Measurements from ENCODE around the gene TTR.

TTR gene

DNA sequence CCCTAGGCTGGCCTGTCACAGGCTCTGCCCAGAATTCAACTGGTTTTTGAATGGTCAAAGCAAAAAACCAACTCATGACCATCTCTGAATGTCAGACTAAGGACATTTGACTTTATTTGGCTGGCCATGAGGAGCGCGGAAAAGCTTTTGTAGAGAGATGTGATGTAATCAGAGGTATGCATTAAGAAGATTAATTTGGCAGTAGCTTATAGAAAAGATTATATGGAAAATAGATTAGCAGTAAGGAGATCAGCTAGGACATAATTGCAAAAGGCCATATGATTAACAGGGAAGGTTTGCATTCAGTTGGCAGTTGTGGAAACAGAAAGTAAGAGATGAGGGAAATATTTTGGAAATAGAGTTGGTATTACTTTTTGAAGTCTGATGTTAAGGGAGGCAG lies 12.3 kb upstream of the TTR start:
- no peak for DNase-seq (ENCODE audit: low read depth)

DNA sequence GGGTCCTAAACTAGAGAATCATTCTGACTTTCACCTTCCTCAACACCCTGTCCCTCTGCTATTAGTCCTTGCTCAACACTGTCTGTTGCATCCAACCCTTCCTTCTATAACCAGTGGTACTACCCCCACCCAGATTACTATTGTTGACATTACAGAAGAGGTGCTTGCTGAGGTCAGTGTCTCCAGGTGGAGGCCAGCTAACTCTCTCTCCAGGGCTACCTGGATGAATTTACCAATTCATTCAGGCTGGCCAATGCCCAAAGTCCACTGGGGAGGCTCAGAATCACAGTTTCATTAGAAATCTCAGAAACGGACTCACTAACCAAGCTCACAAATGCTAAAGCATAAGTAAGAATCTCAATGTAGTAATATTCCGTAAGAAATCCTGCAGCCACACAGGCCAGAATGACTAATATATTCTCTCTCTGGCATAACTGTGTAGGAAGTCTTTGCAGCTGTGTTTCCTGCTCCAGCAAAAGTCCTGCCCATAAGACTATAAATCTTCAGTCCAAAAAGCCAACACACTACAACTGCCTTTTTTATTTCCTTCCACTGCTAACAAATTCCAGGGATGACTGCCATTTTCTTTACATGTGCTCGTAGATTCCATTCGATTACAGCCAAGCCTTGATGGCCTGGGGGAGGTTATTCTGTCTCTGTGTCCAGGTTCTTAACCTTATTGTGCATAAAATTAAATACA lies 10.0 kb upstream of the TTR start:
- no peak for DNase-seq (ENCODE audit: low read depth)

DNA sequence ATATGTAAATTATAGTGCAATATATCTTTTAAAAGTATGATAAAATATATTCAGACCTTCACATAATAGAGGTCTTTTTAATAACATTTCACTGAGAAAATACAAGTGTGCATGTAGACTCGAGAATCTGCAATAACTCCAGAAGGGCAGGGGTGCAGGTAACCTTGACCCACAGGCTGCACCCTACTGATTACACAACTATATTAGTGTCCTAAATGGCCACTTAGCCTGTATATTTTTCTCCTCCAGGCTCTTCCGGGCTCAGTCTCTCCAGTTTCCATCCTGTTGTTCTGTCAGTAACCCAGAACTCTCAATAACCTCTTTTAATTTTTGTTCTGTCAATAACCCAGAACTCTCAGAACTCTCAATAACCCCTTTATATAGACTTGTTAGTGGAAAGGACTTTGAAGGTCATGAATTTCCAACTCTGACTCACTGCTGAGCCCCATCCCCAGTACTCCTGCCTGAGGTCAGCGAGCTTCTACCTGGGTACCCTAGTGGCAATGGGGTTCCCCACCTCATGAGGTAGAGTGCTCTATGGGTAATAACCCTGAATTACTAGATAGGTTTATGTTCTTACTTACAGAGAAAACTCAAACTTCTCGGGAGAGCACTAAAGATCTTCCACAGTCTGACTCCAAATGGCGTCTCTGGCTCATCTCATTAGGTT lies 8.4 kb upstream of the TTR start:
- no peak for DNase-seq (ENCODE audit: low read depth)

DNA sequence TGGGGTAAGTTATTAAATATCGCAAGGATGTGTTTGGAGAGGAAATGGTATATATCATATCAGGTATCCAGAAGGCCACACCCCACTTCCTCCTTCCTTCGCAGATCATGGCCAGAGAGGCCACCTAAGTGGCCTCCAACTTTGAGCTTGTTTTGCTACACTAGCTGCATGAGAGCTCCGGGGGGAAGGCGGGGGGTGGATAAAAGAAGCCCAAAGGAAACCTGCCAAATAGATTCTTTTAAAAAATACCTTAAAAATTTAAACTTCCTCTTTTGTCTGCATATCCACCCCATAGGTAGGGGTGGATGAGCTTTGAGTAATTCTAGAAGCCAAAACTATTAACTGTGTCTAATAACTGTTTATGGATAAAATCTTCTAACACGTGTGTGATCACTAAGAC lies 5.7 kb upstream of the TTR start:
- DNase-seq (ENCODE audit: low read depth) = no peak

DNA sequence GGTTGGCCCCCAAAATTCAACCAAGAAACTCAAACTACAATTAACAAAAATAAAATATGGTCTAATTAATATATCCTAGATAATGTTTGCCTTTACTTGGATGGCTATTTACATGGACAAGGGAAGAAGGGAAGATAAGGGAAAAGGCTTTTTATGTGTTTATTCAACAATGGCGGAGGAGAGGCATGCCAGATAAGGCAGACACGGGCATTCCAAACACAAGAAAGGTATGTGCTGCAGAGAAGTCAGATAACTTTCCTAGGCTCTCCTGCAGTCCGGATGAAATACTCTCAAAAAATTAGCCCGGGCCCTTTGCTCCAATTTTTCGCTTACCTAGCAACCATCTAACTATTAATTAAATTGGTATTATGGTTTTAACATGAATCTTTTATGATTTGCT lies 5.1 kb upstream of the TTR start:
- DNase-seq (ENCODE audit: low read depth) = no peak

DNA sequence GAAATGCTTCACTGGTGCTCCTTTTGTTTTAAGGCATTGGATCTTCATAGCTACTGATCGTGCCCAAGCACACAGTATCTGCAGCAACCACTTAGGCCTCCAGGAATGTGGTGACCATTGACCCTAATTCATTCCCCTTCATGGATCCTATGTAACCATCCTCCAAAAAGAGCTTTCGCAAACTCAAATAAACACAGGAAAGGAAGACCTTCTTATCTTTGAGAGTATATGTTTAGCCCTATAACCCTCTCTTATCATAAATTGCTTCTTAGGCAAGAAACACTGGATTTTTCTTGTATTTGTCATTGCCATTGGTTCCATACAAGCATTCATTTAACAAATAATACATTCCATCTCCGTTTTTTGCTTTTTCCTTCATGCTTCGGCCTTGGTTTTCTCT lies 4.1 kb upstream of the TTR start:
- DNase-seq (ENCODE audit: low read depth) = no peak

DNA sequence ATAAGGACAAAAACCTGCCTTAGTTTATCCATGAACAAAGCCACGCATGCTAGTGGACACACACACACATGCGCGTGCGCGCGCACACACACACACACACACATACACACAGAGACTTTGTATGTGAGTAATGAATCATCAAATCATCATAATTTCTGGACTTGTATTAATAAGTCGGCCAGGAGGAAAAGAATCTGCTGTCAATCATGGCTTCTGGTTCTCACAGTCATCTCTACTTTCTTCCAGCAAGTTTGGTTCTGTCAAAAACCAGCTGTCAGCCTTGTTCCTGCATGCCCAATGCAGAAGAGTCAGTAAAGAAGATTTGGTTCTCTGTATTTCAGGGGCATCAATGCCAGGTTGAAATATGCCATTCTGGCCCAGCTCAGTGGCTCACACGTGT lies 1.1 kb upstream of the TTR start:
- no peak for DNase-seq (ENCODE audit: low read depth)

DNA sequence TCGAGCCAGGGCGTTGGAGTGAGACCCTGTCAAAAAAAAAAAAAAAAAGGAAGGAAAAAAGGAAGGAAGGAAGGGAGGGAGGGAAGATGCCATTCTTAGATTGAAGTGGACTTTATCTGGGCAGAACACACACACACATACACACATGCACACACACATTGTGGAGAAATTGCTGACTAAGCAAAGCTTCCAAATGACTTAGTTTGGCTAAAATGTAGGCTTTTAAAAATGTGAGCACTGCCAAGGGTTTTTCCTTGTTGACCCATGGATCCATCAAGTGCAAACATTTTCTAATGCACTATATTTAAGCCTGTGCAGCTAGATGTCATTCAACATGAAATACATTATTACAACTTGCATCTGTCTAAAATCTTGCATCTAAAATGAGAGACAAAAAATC lies 564 bp upstream of the TTR start:
- DNase-seq (ENCODE audit: low read depth) = no peak

DNA sequence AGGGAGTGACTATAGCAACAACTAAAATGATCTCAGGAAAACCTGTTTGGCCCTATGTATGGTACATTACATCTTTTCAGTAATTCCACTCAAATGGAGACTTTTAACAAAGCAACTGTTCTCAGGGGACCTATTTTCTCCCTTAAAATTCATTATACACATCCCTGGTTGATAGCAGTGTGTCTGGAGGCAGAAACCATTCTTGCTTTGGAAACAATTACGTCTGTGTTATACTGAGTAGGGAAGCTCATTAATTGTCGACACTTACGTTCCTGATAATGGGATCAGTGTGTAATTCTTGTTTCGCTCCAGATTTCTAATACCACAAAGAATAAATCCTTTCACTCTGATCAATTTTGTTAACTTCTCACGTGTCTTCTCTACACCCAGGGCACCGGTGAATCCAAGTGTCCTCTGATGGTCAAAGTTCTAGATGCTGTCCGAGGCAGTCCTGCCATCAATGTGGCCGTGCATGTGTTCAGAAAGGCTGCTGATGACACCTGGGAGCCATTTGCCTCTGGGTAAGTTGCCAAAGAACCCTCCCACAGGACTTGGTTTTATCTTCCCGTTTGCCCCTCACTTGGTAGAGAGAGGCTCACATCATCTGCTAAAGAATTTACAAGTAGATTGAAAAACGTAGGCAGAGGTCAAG lies 955 bp downstream of the TTR start:
- DNase-seq (ENCODE audit: low read depth) = no peak

DNA sequence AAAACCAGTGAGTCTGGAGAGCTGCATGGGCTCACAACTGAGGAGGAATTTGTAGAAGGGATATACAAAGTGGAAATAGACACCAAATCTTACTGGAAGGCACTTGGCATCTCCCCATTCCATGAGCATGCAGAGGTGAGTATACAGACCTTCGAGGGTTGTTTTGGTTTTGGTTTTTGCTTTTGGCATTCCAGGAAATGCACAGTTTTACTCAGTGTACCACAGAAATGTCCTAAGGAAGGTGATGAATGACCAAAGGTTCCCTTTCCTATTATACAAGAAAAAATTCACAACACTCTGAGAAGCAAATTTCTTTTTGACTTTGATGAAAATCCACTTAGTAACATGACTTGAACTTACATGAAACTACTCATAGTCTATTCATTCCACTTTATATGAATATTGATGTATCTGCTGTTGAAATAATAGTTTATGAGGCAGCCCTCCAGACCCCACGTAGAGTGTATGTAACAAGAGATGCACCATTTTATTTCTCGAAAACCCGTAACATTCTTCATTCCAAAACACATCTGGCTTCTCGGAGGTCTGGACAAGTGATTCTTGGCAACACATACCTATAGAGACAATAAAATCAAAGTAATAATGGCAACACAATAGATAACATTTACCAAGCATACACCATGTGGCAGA lies 3.6 kb downstream of the TTR start:
- no peak for DNase-seq (ENCODE audit: low read depth)

DNA sequence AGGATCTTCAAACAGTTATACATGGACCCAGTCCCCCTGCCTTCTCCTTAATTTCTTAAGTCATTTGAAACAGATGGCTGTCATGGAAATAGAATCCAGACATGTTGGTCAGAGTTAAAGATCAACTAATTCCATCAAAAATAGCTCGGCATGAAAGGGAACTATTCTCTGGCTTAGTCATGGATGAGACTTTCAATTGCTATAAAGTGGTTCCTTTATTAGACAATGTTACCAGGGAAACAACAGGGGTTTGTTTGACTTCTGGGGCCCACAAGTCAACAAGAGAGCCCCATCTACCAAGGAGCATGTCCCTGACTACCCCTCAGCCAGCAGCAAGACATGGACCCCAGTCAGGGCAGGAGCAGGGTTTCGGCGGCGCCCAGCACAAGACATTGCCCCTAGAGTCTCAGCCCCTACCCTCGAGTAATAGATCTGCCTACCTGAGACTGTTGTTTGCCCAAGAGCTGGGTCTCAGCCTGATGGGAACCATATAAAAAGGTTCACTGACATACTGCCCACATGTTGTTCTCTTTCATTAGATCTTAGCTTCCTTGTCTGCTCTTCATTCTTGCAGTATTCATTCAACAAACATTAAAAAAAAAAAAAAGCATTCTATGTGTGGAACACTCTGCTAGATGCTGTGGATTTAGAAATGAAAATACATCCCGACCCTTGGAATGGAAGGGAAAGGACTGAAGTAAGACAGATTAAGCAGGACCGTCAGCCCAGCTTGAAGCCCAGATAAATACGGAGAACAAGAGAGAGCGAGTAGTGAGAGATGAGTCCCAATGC lies 4.6 kb downstream of the TTR start:
- DNase-seq (ENCODE audit: low read depth) = no peak

DNA sequence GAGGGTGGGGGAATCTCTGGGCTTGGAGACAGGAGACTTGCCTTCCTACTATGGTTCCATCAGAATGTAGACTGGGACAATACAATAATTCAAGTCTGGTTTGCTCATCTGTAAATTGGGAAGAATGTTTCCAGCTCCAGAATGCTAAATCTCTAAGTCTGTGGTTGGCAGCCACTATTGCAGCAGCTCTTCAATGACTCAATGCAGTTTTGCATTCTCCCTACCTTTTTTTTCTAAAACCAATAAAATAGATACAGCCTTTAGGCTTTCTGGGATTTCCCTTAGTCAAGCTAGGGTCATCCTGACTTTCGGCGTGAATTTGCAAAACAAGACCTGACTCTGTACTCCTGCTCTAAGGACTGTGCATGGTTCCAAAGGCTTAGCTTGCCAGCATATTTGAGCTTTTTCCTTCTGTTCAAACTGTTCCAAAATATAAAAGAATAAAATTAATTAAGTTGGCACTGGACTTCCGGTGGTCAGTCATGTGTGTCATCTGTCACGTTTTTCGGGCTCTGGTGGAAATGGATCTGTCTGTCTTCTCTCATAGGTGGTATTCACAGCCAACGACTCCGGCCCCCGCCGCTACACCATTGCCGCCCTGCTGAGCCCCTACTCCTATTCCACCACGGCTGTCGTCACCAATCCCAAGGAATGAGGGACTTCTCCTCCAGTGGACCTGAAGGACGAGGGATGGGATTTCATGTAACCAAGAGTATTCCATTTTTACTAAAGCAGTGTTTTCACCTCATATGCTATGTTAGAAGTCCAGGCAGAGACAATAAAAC lies 6.5 kb downstream of the TTR start:
- DNase-seq (ENCODE audit: low read depth) = no peak

DNA sequence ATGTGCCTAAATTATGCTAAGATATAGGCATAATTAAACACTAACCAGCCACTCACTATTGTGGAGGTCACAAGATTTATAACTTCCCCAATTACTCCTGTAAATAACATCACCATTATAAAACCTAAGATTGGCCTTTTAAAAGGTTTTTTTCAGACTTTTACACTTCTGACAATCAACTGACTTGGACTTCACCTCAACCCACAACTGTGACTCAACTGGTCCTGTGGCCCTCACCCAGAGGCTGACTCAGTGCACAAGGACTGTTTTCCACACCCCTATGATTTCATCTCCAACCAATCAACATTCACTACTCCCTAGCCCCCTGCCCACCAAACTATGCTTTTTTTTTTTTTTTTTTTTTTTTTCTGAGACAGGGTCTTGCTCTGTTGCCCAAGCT lies 11.6 kb downstream of the TTR start:
- DNase-seq (ENCODE audit: low read depth) = no peak

DNA sequence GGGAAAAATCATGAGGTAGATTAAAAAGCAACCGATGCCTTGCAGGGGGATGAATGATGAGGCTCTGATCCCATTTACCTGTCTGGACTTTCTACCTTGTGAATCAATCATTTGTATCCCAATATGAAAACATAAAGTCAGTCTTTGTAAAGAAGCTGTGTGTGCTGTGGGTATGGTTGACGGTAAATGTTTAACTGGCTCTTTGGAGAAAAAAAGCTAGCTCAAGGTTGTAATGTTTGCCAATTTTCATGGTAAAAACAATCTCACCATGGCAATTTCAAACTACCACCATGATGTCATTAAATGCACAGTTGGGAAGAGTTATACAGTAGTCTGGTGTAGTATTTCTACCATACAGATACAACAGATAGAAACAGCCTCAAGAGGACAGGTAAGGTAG lies 14.6 kb downstream of the TTR start:
- no peak for DNase-seq (ENCODE audit: low read depth)

DNA sequence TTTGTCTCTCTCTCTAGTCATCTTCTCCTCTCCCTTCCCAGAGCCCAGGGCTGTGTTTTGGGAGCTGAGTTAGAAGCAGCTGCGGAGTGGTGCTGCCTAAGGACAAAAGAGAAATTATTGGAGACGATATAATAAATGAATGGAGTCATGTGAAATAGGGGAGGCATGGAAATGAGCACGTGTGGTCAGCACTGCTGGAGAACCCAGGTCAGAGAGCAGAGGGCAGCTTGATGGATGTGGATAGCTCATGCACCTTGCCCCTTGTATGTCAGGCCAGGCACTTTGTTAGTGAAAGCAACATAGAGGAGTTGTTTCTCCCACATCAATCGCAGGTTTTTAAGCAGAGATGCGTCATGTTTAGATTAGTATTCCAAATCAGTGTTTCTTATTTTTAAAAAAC lies 15.7 kb downstream of the TTR start:
- DNase-seq (ENCODE audit: low read depth) = no peak

DNA sequence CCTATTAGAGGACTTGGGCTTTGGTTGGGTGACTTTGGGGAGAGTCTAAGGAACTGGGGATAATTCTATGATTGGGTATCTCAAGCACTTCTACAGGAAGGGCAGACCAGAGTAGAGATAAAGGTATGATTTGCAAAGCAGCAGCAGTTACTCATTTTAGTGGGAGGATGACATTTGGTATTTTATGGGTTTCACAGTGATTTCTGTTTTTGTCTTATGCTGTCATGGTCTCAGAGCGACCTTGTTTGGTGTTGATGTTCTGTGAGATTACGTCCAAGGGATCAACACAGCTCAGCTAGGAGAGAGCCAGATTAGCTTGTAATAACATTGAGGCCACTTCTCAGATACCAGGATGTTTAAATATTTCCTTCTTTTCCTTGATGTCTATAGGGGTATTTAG lies 18.2 kb downstream of the TTR start:
- DNase-seq (ENCODE audit: low read depth) = no peak

DNA sequence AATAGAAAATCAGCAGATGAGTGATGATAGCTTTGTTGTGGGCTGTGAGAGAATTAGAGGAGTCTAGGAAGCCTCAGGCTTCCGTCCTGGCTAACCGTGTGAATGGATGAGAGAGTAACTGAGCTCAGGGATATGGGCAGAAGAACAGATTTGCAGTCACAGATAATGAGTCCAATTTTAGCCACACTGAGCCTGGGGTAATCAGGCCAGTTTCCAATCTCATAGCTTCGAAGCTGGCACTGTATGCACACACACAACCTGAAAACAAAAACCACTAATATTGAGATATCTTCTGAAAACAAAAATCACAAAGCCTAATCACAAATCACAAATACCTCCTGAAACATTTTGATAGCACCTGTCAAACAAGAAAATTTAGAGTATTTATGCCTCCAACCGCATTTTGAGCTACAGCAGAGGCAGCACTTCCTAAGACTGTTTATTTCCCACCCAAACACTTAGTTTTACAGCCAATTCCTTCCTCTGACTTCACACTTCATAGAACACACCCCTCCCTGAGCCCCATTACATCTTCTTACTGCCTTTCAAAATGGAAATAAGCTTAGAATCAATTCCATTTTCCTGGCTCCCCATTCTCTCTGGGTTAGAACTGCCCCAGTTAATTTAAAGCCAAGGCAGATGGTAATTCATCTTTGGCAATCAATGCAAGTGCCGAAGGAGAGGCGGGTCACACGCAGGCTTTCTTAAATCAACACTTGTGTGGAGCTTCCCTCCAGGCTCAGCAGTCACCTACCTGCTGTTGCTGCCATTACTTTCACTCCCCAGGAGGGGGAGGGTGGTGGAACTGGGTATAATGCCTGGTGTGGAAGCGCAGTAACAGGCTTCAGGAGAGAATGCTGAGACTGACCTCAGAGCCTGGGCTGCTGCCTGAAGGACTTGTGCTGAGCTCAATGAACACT lies 18.9 kb downstream of the TTR start:
- no peak for DNase-seq (ENCODE audit: low read depth)

DNA sequence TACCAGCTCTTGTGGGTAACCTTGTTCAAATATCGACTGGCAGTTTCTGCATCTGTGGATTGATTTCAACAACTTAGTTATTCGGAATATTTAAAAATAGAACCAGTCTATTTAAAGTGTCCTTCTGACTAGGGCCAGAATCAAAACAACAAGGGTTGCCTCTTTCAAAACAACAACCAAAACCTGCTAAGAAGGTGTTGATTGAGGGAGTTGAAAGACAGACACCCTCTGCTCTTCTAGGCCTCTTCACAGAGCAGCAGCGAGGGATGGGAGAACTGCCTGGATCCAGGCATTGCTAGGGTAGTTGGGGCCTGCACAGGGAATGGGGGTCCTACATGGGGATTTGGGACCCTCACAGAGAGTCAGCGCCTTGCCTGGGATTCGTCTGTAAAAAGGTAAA lies 19.8 kb downstream of the TTR start:
- DNase-seq (ENCODE audit: low read depth) = no peak

DNA sequence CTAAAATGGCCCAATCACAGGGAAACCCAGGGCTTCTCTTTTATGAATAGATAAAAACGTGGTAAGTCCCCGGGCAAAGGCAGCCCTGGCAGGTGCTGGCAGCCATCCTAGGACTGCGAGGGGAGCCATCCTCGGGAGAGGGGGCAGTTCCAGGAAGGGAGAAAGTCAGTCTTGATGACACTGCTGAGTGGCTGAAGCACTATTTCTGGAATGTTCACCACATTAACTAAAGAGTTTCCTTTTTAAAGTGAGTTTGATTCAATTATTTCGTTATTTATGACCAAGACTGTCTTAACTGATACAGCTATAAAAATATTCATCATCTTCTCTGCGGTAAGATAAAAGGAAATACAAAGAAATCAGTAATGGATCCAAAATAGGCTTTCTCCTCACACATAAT lies 20.4 kb downstream of the TTR start:
- DNase-seq (ENCODE audit: low read depth) = no peak

DNA sequence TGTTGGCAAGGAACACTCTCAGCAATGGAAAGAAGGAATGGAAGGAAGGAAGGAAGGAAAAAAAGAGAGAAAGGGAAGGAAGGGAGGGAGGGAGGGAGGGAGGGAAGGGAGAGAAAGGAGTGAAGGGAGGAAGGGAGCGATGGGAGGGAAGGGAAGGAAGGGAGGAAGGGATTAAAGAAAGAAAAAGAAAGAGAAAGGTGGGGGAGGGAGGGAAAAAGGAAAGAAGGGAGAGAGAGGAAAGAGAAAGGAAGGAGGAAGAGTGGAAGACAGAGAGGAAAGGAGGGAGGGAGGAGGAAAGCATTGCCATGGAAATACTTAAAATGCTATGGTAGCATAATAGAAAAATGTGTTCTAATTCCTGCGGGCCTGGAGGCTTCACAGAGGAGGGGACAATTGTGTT lies 22.4 kb downstream of the TTR start:
- no peak for DNase-seq (ENCODE audit: low read depth)

Data from stimulated activated CD8-positive, alpha-beta memory T cell treated with anti-CD3 and anti-CD28 coated beads, Interleukin-12 subunit alpha, Interleukin-12 subunit beta, amount 100 ng/mL, for 4 hours (primary cell).